HEK293 (cell line): ENCODE measurements around the gene ACTR6.

Source experiments
- CTCF ChIA-PET: fragments of 350-600 bp; formaldehyde crosslinking; extraction: SDS; loops from one replicate; lab custom pipeline; 2021; ENCODE audit warnings: antibody characterized with exemption; lab: Yijun Ruan, JAX
- POLR2A ChIA-PET: fragments of 300-600 bp; formaldehyde crosslinking; extraction: SDS; loops from one replicate; lab custom pipeline; 2020; ENCODE audit warnings: antibody characterized with exemption, inconsistent platforms; lab: Yijun Ruan, JAX
- H3K27ac ChIP-seq: fragments of 200-500 bp; sonication (Bioruptor generic); 2 replicates; pipeline ENCODE4 v1.5.1; 2014; ENCODE audit warnings: low read depth, low read length, control low read depth, inconsistent platforms; ENCODE audit errors: extremely low read depth
- H3K36me3 ChIP-seq, 2 experiments: fragments of 200-500 bp in 1 of 2; sonication (Bioruptor generic) in 1 of 2; 1 replicate in 1 of 2; 2 replicates in 1 of 2; pipeline ENCODE4 v1.5.1; 2014 to 2017; ENCODE audit warnings: inconsistent platforms in 2 of 2, low read length in 2 of 2; ENCODE audit not compliant: control insufficient read depth in 2 of 2, insufficient read depth in 1 of 2
- H3K4me1 ChIP-seq: fragments of 200-500 bp; sonication (Bioruptor generic); 2 replicates; pipeline ENCODE4 v1.5.1; 2014; ENCODE audit warnings: mild to moderate bottlenecking, low read length, inconsistent platforms; ENCODE audit not compliant: control insufficient read depth, insufficient read depth
- H3K4me3 ChIP-seq: 2 replicates; pipeline ENCODE4 v1.5.1; 2011; ENCODE audit warnings: low read depth, mild to moderate bottlenecking, control low read depth, low read length, moderate library complexity
- H3K9me3 ChIP-seq: fragments of 200-500 bp; sonication (Bioruptor generic); 2 replicates; pipeline ENCODE4 v1.5.1; 2014; ENCODE audit warnings: low read depth, low read length, inconsistent platforms; ENCODE audit not compliant: control insufficient read depth, insufficient read depth
- OSR2 ChIP-seq: fragments of 450-650 bp; formaldehyde crosslinking; IDR thresholded peaks from 2 replicates; pipeline ENCODE4 v1.5.1; 2016; ENCODE audit warnings: missing biosample characterization, missing genetic modification characterization
- PRDM1 ChIP-seq: fragments of 450-650 bp; formaldehyde crosslinking; IDR thresholded peaks from 2 replicates; pipeline ENCODE4; 2016; ENCODE audit warnings: missing biosample characterization, missing genetic modification characterization
- SP2 ChIP-seq: fragments of 450-650 bp; formaldehyde crosslinking; IDR thresholded peaks from 2 replicates; pipeline ENCODE4 v1.5.1; 2016; ENCODE audit warnings: missing biosample characterization, missing genetic modification characterization
- TCF7L2 ChIP-seq: IDR thresholded peaks from 2 replicates; pipeline ENCODE4 v1.6.1; 2011; ENCODE audit warnings: low read depth, mild to moderate bottlenecking, inconsistent platforms, low read length, moderate library complexity, borderline replicate concordance
- ZBTB21 ChIP-seq: fragments of 450-650 bp; formaldehyde crosslinking; IDR thresholded peaks from 2 replicates; pipeline ENCODE4 v1.5.1; 2017; ENCODE audit warnings: missing biosample characterization, missing genetic modification characterization
- ZEB2 ChIP-seq: fragments of 450-650 bp; formaldehyde crosslinking; IDR thresholded peaks from 2 replicates; pipeline ENCODE4 v1.5.1; 2016; ENCODE audit warnings: missing biosample characterization, missing genetic modification characterization
- ZNF114 ChIP-seq: fragments of 450-650 bp; formaldehyde crosslinking; IDR thresholded peaks from 2 replicates; pipeline ENCODE4 v1.5.0; 2017; ENCODE audit warnings: missing biosample characterization, missing genetic modification characterization
- ZNF138 ChIP-seq: fragments of 450-650 bp; formaldehyde crosslinking; IDR thresholded peaks from 2 replicates; pipeline ENCODE4 v1.5.1; 2016; ENCODE audit warnings: missing biosample characterization, missing genetic modification characterization, borderline replicate concordance
- ZNF148 ChIP-seq: fragments of 450-650 bp; formaldehyde crosslinking; IDR thresholded peaks from 2 replicates; pipeline ENCODE4 v1.5.0; 2017; ENCODE audit warnings: missing biosample characterization, missing genetic modification characterization, borderline replicate concordance
- ZNF19 ChIP-seq: fragments of 450-650 bp; formaldehyde crosslinking; IDR thresholded peaks from 2 replicates; pipeline ENCODE4; 2016; ENCODE audit warnings: missing biosample characterization, missing genetic modification characterization, low read depth
- ZNF202 ChIP-seq: fragments of 450-650 bp; formaldehyde crosslinking; IDR thresholded peaks from 2 replicates; pipeline ENCODE4 v1.5.1; 2016; ENCODE audit warnings: missing biosample characterization, missing genetic modification characterization, borderline replicate concordance
- ZNF24 ChIP-seq: fragments of 450-650 bp; formaldehyde crosslinking; IDR thresholded peaks from 2 replicates; pipeline ENCODE4 v1.5.1; 2016; ENCODE audit warnings: missing biosample characterization, missing genetic modification characterization
- ZNF341 ChIP-seq: fragments of 450-650 bp; formaldehyde crosslinking; IDR thresholded peaks from 2 replicates; pipeline ENCODE4; 2016; ENCODE audit warnings: low read depth, missing biosample characterization, missing genetic modification characterization
- ZNF426 ChIP-seq: fragments of 450-650 bp; formaldehyde crosslinking; IDR thresholded peaks from 2 replicates; pipeline ENCODE4 v1.5.1; 2017; ENCODE audit warnings: missing biosample characterization, missing genetic modification characterization, mild to moderate bottlenecking, inconsistent platforms, moderate library complexity
- ZNF521 ChIP-seq: fragments of 450-650 bp; formaldehyde crosslinking; IDR thresholded peaks from 2 replicates; pipeline ENCODE4 v1.5.1; 2017; ENCODE audit warnings: missing biosample characterization, mild to moderate bottlenecking, missing genetic modification characterization
- ZNF555 ChIP-seq: fragments of 450-650 bp; formaldehyde crosslinking; conservative IDR thresholded peaks from 2 replicates; pipeline ENCODE4 v1.5.1; 2017; ENCODE audit warnings: missing biosample characterization, mild to moderate bottlenecking, missing genetic modification characterization, inconsistent platforms
- ZNF561 ChIP-seq: fragments of 450-650 bp; IDR thresholded peaks from 2 replicates; pipeline ENCODE4 v1.5.1; 2018; ENCODE audit warnings: missing biosample characterization, missing genetic modification characterization, borderline replicate concordance
- ZNF658 ChIP-seq: fragments of 450-650 bp; formaldehyde crosslinking; IDR thresholded peaks from 2 replicates; pipeline ENCODE4; 2016; ENCODE audit warnings: missing biosample characterization, missing genetic modification characterization
- ZNF660 ChIP-seq: fragments of 450-650 bp; IDR thresholded peaks from 2 replicates; pipeline ENCODE4 v1.5.1; 2018; ENCODE audit warnings: missing biosample characterization, mild to moderate bottlenecking, missing genetic modification characterization
- ZNF701 ChIP-seq: fragments of 450-650 bp; formaldehyde crosslinking; IDR thresholded peaks from 2 replicates; pipeline ENCODE4 v1.5.1; 2016; ENCODE audit warnings: missing biosample characterization, missing genetic modification characterization
- ZNF704 ChIP-seq: fragments of 450-650 bp; formaldehyde crosslinking; IDR thresholded peaks from 2 replicates; pipeline ENCODE4 v1.5.1; 2016; ENCODE audit warnings: missing biosample characterization, missing genetic modification characterization
- ZNF777 ChIP-seq: fragments of 450-650 bp; formaldehyde crosslinking; IDR thresholded peaks from 2 replicates; pipeline ENCODE4 v1.5.1; 2017; ENCODE audit warnings: missing biosample characterization, missing genetic modification characterization, borderline replicate concordance
- ZNF837 ChIP-seq: fragments of 450-650 bp; formaldehyde crosslinking; IDR thresholded peaks from 2 replicates; pipeline ENCODE4 v1.5.1; 2016; ENCODE audit warnings: missing biosample characterization, missing genetic modification characterization

The ACTR6 gene

GRCh38 chr12:100184549-100185145 is 16.0 kb upstream of the ACTR6 start:
- H3K4me1 ChIP-seq = no peaks in the 10 kb centered on the region
- TF ChIP-seq ZNF426 (tag by site-specific recombination) (no peak), ZNF704 (tag by site-specific recombination) (no peak), PRDM1 (no peak), ZNF521 (tag by site-specific recombination) (no peak), ZNF19 (tag by site-specific recombination) (no peak), SP2 (tag by site-specific recombination) (no peak), ZBTB21 (no peak), ZEB2 (no peak), ZNF114 (tag by site-specific recombination) (no peak), ZNF341 (tag by site-specific recombination) (no peak), ZNF138 (tag by site-specific recombination) (no peak), ZNF555 (tag by site-specific recombination) (no peak), ZNF837 (tag by site-specific recombination) (no peak), ZNF561 (no peak), OSR2 (no peak)
- CTCF ChIA-PET = no interaction called here
- H3K36me3 ChIP-seq = no peaks in the 10 kb centered on the region
- POLR2A ChIA-PET = no interaction called here
- no peaks in the 10 kb centered on the region for H3K9me3 ChIP-seq
- no peak overlapping the region for H3K27ac ChIP-seq
- H3K4me3 ChIP-seq = no peak overlapping the region

GRCh38 chr12:100185361-100185894 is 15.2 kb upstream of the ACTR6 start:
- Histone ChIP-seq H3K27ac (no peak overlapping the region), H3K36me3 (no peaks in the 10 kb centered on the region)
- TF ChIP-seq ZNF202 (tag by site-specific recombination) (no peak), ZNF24 (tag by site-specific recombination) (no peak), ZNF701 (tag by site-specific recombination) (no peak), ZNF660 (no peak), ZNF777 (tag by site-specific recombination) (no peak), TCF7L2 (no peak), ZNF658 (tag by site-specific recombination) (no peak), ZNF148 (tag by site-specific recombination) (no peak)
- TF ChIP-seq, all 188 proteins: peak for 0
- CTCF ChIA-PET = no interaction called here
- Histone ChIP-seq H3K4me3 (no peak overlapping the region), H3K4me1 (no peaks in the 10 kb centered on the region), H3K9me3 (no peaks in the 10 kb centered on the region)
- POLR2A ChIA-PET = no interaction called here
